Measurements from ENCODE around the gene CYB5D1.

The CYB5D1 gene

GRCh38 chr17:7839190-7839875 lies 18.5 kb upstream of the CYB5D1 start:
- Histone ChIP-seq H3K4me3 (ENCODE audit: low read length in 2 of 2) (peak overlapping the region; percentile 58 to 59), H3K27me3 (ENCODE audit: control insufficient read depth in 2 of 2, insufficient read depth in 2 of 2, low read length in 2 of 2) (no peaks in the 10 kb centered on the region), H3K9me3 (ENCODE audit: control insufficient read depth in 2 of 2, low read length in 2 of 2) (no peaks in the 10 kb centered on the region), H3K36me3 (ENCODE audit: control insufficient read depth in 2 of 2, insufficient read depth in 2 of 2, low read length in 2 of 2) (peaks cover 2 to 4% of the 10 kb centered on the region in 2 donors), H3K4me1 (ENCODE audit: control insufficient read depth in 2 of 2, insufficient read depth in 2 of 2, low read length in 2 of 2) (peaks cover 55 to 67% of the 10 kb centered on the region in 2 donors), H3K9ac (ENCODE audit: low read depth in 1 of 2, low read length in 2 of 2) (peak overlapping the region; percentile 38 to 55), H3K27ac (ENCODE audit: low read depth in 2 of 2, low read length in 2 of 2) (peak overlapping the region; percentile 84 to 87)

- Histone ChIP-seq H3K9me3 (ENCODE audit: control insufficient read depth in 2 of 2, low read length in 2 of 2) (no peaks in the 10 kb centered on the region), H3K4me3 (ENCODE audit: low read length in 2 of 2) (peak overlapping the region in 1 of 2 donors; percentile 58), H3K27me3 (ENCODE audit: control insufficient read depth in 2 of 2, insufficient read depth in 2 of 2, low read length in 2 of 2) (no peaks in the 10 kb centered on the region), H3K9ac (ENCODE audit: low read depth in 1 of 2, low read length in 2 of 2) (peak overlapping the region in 1 of 2 donors; percentile 28), H3K27ac (ENCODE audit: low read depth in 2 of 2, low read length in 2 of 2) (peak overlapping the region; percentile 84 to 87), H3K36me3 (ENCODE audit: control insufficient read depth in 2 of 2, insufficient read depth in 2 of 2, low read length in 2 of 2) (peaks cover 2 to 4% of the 10 kb centered on the region in 2 donors), H3K4me1 (ENCODE audit: control insufficient read depth in 2 of 2, insufficient read depth in 2 of 2, low read length in 2 of 2) (peaks cover 55 to 67% of the 10 kb centered on the region in 2 donors)
These were observed 17.9 kb upstream of the CYB5D1 start for GRCh38 chr17:7839876-7840261.

DNA sequence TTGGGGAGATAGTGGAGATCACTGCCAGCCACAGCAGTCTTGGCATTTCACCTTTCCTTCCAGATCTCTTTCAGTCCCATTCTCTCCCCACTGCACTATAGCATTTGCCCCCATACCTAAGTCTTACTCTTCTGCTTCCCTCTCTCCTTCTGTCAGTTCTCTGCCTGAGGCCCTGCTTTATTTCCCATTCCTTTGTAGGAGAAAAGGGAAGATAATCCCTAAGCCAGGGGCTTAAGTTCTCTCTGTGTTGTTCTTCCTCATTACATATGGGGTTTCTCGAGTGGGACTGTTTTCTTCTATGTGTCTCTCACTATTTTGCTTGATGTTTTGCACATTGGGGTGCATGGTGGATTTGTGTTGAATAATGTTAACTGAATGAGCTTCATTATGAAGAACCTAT lies 17.4 kb upstream of the CYB5D1 start:
- H3K4me3 ChIP-seq (ENCODE audit: low read length in 2 of 2): no peak overlapping the region
- no peaks in the 10 kb centered on the region for H3K9me3 ChIP-seq (ENCODE audit: control insufficient read depth in 2 of 2, low read length in 2 of 2)
- H3K27me3 ChIP-seq (ENCODE audit: control insufficient read depth in 2 of 2, insufficient read depth in 2 of 2, low read length in 2 of 2): no peaks in the 10 kb centered on the region
- peaks cover 58 to 72% of the 10 kb centered on the region in 2 donors for H3K4me1 ChIP-seq (ENCODE audit: control insufficient read depth in 2 of 2, insufficient read depth in 2 of 2, low read length in 2 of 2)
- peak overlapping the region in 1 of 2 donors; percentile 100 for H3K27ac ChIP-seq (ENCODE audit: low read depth in 2 of 2, low read length in 2 of 2)
- peak overlapping the region in 1 of 2 donors; percentile 9 for H3K9ac ChIP-seq (ENCODE audit: low read depth in 1 of 2, low read length in 2 of 2)
- H3K36me3 ChIP-seq (ENCODE audit: control insufficient read depth in 2 of 2, insufficient read depth in 2 of 2, low read length in 2 of 2): peaks cover 5 to 6% of the 10 kb centered on the region in 2 donors

- no peaks in the 10 kb centered on the region for H3K27me3 ChIP-seq (ENCODE audit: control insufficient read depth in 2 of 2, insufficient read depth in 2 of 2, low read length in 2 of 2)
- peak overlapping the region; percentile 84 to 95 for H3K4me3 ChIP-seq (ENCODE audit: low read length in 2 of 2)
- H3K27ac ChIP-seq (ENCODE audit: low read depth in 2 of 2, low read length in 2 of 2): peak overlapping the region; percentile 99 to 100
- H3K9ac ChIP-seq (ENCODE audit: low read depth in 1 of 2, low read length in 2 of 2): peak overlapping the region; percentile 88 to 93
- H3K9me3 ChIP-seq (ENCODE audit: control insufficient read depth in 2 of 2, low read length in 2 of 2): no peaks in the 10 kb centered on the region
- peaks cover 8 to 9% of the 10 kb centered on the region in 2 donors for H3K36me3 ChIP-seq (ENCODE audit: control insufficient read depth in 2 of 2, insufficient read depth in 2 of 2, low read length in 2 of 2)
- H3K4me1 ChIP-seq (ENCODE audit: control insufficient read depth in 2 of 2, insufficient read depth in 2 of 2, low read length in 2 of 2): peaks cover 61 to 73% of the 10 kb centered on the region in 2 donors
These were observed 16.9 kb upstream of the CYB5D1 start for GRCh38 chr17:7840875-7841274.

DNA sequence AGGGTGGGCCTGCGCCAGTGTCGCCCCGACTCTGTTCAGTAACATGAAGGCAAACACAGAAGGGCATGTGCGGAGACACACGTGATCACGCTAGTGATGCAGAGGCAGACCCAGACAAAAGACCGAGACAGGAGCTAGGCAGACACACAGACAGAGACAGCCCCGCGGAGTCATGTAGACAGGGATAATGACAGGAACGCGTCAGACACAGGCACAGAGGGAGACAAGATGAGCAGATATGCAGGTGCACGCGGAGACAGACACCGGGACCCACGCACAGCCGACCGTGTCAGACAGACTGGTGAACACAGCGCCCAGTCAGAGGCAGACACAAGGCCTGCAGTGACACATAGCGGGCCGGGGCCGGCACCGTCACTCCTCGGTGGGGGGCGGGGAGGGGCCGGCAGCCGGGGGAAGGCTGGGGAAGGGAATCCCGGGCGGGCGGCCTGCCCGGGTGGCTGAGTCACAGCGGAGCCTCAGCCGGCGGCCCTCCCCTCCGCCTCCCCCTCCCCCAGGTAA lies 16.3 kb upstream of the CYB5D1 start:
- Histone ChIP-seq H3K9ac (ENCODE audit: low read depth in 1 of 2, low read length in 2 of 2) (peak overlapping the region; percentile 93 to 98), H3K4me1 (ENCODE audit: control insufficient read depth in 2 of 2, insufficient read depth in 2 of 2, low read length in 2 of 2) (peaks cover 59 to 68% of the 10 kb centered on the region in 2 donors)

DNA sequence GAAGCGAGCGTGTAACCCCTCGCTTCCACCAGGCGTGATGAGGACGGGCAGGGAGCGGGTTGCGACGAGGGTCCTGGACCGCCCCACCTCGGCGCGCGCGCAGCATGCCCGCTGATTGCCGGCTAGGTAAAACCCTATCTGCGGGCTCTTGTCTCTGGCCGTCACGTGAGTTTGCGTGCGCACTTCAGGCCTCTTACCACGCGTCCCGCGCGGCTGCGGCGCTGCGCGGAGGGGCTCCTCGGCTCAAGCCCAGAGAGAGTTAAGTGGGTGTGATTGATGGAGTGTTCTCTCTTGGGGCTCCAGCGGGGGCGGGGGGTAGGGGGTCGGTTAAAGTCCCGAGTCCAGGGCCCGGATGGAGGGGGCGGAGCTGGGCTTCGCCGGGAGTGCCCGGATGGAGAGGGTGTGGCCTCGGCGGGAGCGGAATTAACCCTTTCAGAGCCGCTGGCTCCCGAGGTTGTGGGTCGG lies 15.9 kb upstream of the CYB5D1 start:
- Histone ChIP-seq H3K27me3 (ENCODE audit: control insufficient read depth in 2 of 2, insufficient read depth in 2 of 2, low read length in 2 of 2) (no peaks in the 10 kb centered on the region), H3K27ac (ENCODE audit: low read depth in 2 of 2, low read length in 2 of 2) (peak overlapping the region; percentile 99 to 100), H3K36me3 (ENCODE audit: control insufficient read depth in 2 of 2, insufficient read depth in 2 of 2, low read length in 2 of 2) (peaks cover 15 to 18% of the 10 kb centered on the region in 2 donors), H3K9me3 (ENCODE audit: control insufficient read depth in 2 of 2, low read length in 2 of 2) (no peaks in the 10 kb centered on the region), H3K4me1 (ENCODE audit: control insufficient read depth in 2 of 2, insufficient read depth in 2 of 2, low read length in 2 of 2) (peaks cover 57 to 65% of the 10 kb centered on the region in 2 donors), H3K9ac (ENCODE audit: low read depth in 1 of 2, low read length in 2 of 2) (peak overlapping the region; percentile 93 to 98), H3K4me3 (ENCODE audit: low read length in 2 of 2) (peak overlapping the region; percentile 84 to 95)

More for the DNA sequence above, 16.3 kb upstream of the CYB5D1 start:
- no peaks in the 10 kb centered on the region for H3K9me3 ChIP-seq (ENCODE audit: control insufficient read depth in 2 of 2, low read length in 2 of 2)
- peaks cover 13 to 14% of the 10 kb centered on the region in 2 donors for H3K36me3 ChIP-seq (ENCODE audit: control insufficient read depth in 2 of 2, insufficient read depth in 2 of 2, low read length in 2 of 2)
- peak overlapping the region; percentile 84 to 95 for H3K4me3 ChIP-seq (ENCODE audit: low read length in 2 of 2)
- H3K27ac ChIP-seq (ENCODE audit: low read depth in 2 of 2, low read length in 2 of 2): peak overlapping the region; percentile 99 to 100
- no peaks in the 10 kb centered on the region for H3K27me3 ChIP-seq (ENCODE audit: control insufficient read depth in 2 of 2, insufficient read depth in 2 of 2, low read length in 2 of 2)

DNA sequence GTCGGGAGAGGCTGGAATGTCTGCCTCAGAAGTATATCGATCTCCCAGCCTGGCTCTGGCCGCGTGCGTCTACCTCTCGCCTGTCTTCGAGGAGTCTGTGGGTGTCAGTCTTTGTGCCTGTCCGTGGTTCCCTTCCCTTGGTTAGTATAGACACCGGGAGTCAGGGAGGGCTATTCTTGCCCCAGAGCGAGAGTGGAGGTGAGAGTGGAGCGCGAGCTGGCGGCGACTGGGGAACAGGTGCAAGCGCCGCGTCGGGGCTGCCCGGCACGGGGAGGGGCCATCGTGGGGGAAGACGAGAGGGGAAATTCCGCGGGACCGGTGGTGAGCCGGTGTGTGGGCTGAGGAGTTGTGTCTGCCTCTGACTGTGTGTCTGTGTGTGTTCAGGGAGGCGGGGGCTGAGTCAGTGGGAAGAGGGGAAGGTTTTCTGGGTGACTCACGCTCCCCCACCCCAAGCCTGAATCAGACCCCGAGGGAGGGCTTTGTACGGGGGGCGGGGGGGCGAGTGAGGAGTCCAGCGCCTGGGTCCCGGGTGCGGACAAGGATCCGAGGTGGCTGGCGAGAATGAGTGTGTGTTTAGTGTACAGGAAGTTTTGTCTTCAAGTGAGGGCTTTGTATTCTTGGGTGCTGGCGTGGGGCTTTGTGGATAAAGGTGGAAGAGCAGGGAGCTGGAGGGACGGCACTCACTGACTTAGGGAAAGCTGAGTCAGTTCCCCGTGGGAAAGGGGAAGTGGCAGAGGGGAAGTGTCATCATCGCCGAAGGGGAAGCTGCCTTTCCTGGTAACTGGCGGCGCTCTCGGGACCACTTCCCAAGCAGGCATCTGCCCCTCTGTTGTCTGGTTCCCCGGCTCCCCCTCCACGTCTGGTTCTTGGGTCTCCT lies 15.2 kb upstream of the CYB5D1 start:
- H3K4me3 ChIP-seq (ENCODE audit: low read length in 2 of 2): peak overlapping the region; percentile 84 to 95
- no peaks in the 10 kb centered on the region for H3K27me3 ChIP-seq (ENCODE audit: control insufficient read depth in 2 of 2, insufficient read depth in 2 of 2, low read length in 2 of 2)
- H3K27ac ChIP-seq (ENCODE audit: low read depth in 2 of 2, low read length in 2 of 2): peak overlapping the region; percentile 99 to 100
- peaks cover 18 to 20% of the 10 kb centered on the region in 2 donors for H3K36me3 ChIP-seq (ENCODE audit: control insufficient read depth in 2 of 2, insufficient read depth in 2 of 2, low read length in 2 of 2)
- H3K4me1 ChIP-seq (ENCODE audit: control insufficient read depth in 2 of 2, insufficient read depth in 2 of 2, low read length in 2 of 2): peaks cover 50 to 58% of the 10 kb centered on the region in 2 donors
- peak overlapping the region; percentile 93 to 98 for H3K9ac ChIP-seq (ENCODE audit: low read depth in 1 of 2, low read length in 2 of 2)
- H3K9me3 ChIP-seq (ENCODE audit: control insufficient read depth in 2 of 2, low read length in 2 of 2): no peaks in the 10 kb centered on the region

DNA sequence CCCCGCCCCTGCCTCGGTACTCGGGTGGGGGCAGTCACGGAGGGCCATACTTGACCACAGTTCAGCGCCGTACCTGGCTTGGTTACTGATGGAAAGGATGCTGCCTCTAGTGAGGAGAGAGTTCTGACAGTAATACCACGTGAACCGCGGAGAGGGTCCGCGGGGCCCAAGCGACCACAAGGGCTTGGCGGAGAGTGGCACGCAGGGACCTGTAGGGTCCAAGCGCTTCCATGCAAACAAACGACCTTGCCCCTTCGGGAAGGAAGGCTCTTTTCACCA lies 14.6 kb upstream of the CYB5D1 start:
- no peaks in the 10 kb centered on the region for H3K9me3 ChIP-seq (ENCODE audit: control insufficient read depth in 2 of 2, low read length in 2 of 2)
- peaks cover 47 to 55% of the 10 kb centered on the region in 2 donors for H3K4me1 ChIP-seq (ENCODE audit: control insufficient read depth in 2 of 2, insufficient read depth in 2 of 2, low read length in 2 of 2)
- H3K9ac ChIP-seq (ENCODE audit: low read depth in 1 of 2, low read length in 2 of 2): peak overlapping the region; percentile 93 to 98
- no peaks in the 10 kb centered on the region for H3K27me3 ChIP-seq (ENCODE audit: control insufficient read depth in 2 of 2, insufficient read depth in 2 of 2, low read length in 2 of 2)
- H3K4me3 ChIP-seq (ENCODE audit: low read length in 2 of 2): peak overlapping the region; percentile 84 to 95
- peaks cover 19 to 21% of the 10 kb centered on the region in 2 donors for H3K36me3 ChIP-seq (ENCODE audit: control insufficient read depth in 2 of 2, insufficient read depth in 2 of 2, low read length in 2 of 2)
- H3K27ac ChIP-seq (ENCODE audit: low read depth in 2 of 2, low read length in 2 of 2): peak overlapping the region; percentile 99 to 100

DNA sequence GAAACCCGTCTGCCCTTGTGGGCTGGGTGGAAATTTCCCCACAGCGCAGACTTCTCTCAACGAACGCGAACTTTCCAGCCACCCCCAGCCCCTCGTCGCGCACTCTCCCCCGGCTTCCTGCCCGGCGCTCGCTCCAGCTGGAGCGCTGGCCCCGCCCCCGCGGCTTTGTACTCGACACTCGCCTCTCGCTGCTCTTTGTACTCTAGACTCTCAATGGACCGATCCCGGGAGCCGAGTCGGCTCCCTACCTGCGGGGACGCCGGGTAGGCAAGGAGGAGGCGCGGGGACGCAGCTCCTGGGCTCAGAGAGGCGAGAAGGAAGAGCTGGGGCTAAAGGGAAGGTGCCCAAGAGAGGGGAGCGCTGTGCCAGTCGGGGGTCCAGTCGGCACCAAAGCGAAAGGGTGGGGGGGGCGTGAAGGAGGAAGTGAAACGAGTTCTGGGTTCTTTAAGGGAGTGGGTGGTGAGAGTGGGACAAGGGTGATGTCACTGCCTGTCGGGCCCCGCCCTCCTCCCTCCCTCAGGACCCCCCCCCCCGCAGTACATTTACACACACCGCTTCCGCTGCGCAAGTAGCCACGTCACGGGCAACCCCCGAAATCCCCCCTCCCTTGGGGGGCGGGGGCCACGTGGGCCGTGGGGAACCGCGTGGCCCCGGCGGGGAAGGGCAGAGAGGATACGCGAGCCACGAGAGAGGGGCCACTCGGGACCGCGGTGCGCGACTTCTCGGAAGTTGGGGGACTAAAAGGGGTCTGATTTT lies 14.1 kb upstream of the CYB5D1 start:
- Histone ChIP-seq H3K4me1 (ENCODE audit: control insufficient read depth in 2 of 2, insufficient read depth in 2 of 2, low read length in 2 of 2) (peaks cover 43 to 51% of the 10 kb centered on the region in 2 donors), H3K36me3 (ENCODE audit: control insufficient read depth in 2 of 2, insufficient read depth in 2 of 2, low read length in 2 of 2) (peaks cover 20 to 22% of the 10 kb centered on the region in 2 donors)

More for the DNA sequence above, 14.1 kb upstream of the CYB5D1 start:
- peak overlapping the region; percentile 93 to 98 for H3K9ac ChIP-seq (ENCODE audit: low read depth in 1 of 2, low read length in 2 of 2)
- H3K4me3 ChIP-seq (ENCODE audit: low read length in 2 of 2): peak overlapping the region; percentile 84 to 95
- peak overlapping the region; percentile 99 to 100 for H3K27ac ChIP-seq (ENCODE audit: low read depth in 2 of 2, low read length in 2 of 2)
- H3K27me3 ChIP-seq (ENCODE audit: control insufficient read depth in 2 of 2, insufficient read depth in 2 of 2, low read length in 2 of 2): no peaks in the 10 kb centered on the region
- H3K9me3 ChIP-seq (ENCODE audit: control insufficient read depth in 2 of 2, low read length in 2 of 2): no peaks in the 10 kb centered on the region
